Measurements from ENCODE around the gene STRA6.
A peak's percentile ranks its signal among the peaks of the same experiment; 100 is the strongest.

STRA6 gene

GRCh38 chr15:74208901-74209559 is 6.4 kb upstream of the STRA6 start:
- Histone ChIP-seq H3K23ac (ENCODE audit: low read depth, low read length, poor library complexity) (peak overlapping the region; percentile 51), H2BK120ac (ENCODE audit: low read depth, low read length) (peak overlapping the region; percentile 33), H3K9me3 (replicated peaks in 1 of 2; ENCODE audit: control insufficient read depth in 2 of 2, insufficient read depth in 1 of 2, low read depth in 1 of 2, low read length in 2 of 2) (no peaks in the 10 kb centered on the region), H4K8ac (ENCODE audit: low read depth, low read length) (no peak overlapping the region), H2BK12ac (ENCODE audit: low read length) (peak overlapping the region; percentile 53), H3K36me3 (replicated peaks in 1 of 2; ENCODE audit: control insufficient read depth in 2 of 2, insufficient read depth in 2 of 2, low read length in 2 of 2) (no peaks in the 10 kb centered on the region), H3K14ac (ENCODE audit: low read length) (no peak overlapping the region), H2BK15ac (ENCODE audit: low read length) (peak overlapping the region; percentile 42), H3K18ac (ENCODE audit: low read length) (peak overlapping the region; percentile 94), H3K27me3 (ENCODE audit: control insufficient read depth in 3 of 3, insufficient read depth in 3 of 3, low read depth in 1 of 3, low read length in 3 of 3) (no peaks in the 10 kb centered on the region), H3K4me1 (ENCODE audit: control insufficient read depth in 2 of 2, insufficient read depth in 1 of 2, low read depth in 1 of 2, low read length in 2 of 2) (peaks cover 48 to 50% of the 10 kb centered on the region in 2 donors), H3K4me2 (ENCODE audit: insufficient read depth, low read length, poor library complexity, severe bottlenecking) (peak overlapping the region; percentile 44), H4K91ac (ENCODE audit: low read depth, low read length, poor library complexity) (peak overlapping the region; percentile 88), H2AK5ac (ENCODE audit: low read depth, low read length) (peak overlapping the region; percentile 90), H3K4ac (ENCODE audit: low read length) (no peak overlapping the region), H3K9ac (ENCODE audit: low read depth, low read length, poor library complexity) (no peak overlapping the region), H3K27ac (replicated peaks; ENCODE audit: low read length) (peak overlapping the region; percentile 15), H2AFZ (ENCODE audit: low read length) (peak overlapping the region; percentile 52), H2BK5ac (ENCODE audit: low read length) (peak overlapping the region; percentile 59), H3K4me3 (ENCODE audit: low read length in 2 of 2) (peak overlapping the region in 1 of 2 donors; percentile 21), H3K79me1 (ENCODE audit: low read depth, low read length) (no peaks in the 10 kb centered on the region)
- no peak for DNase-seq (ENCODE audit: low spot score)
- WGBS, 2 donors (ENCODE audit: extremely low coverage in 2 of 2, insufficient read length in 2 of 2, insufficient replicate concordance in 1 of 2): no CpG with 5 or more reads among the region's 11 CpGs

- peak overlapping the region; percentile 15 for H3K27ac ChIP-seq (replicated peaks; ENCODE audit: low read length)
- H3K4me2 ChIP-seq (ENCODE audit: insufficient read depth, low read length, poor library complexity, severe bottlenecking): peak overlapping the region; percentile 44
- no peak overlapping the region for H3K9ac ChIP-seq (ENCODE audit: low read depth, low read length, poor library complexity)
- peak overlapping the region; percentile 35 for H2BK12ac ChIP-seq (ENCODE audit: low read length)
- H2BK15ac ChIP-seq (ENCODE audit: low read length): no peak overlapping the region
- H3K4me1 ChIP-seq (ENCODE audit: control insufficient read depth in 2 of 2, insufficient read depth in 1 of 2, low read depth in 1 of 2, low read length in 2 of 2): peaks cover 49 to 52% of the 10 kb centered on the region in 2 donors
- H3K36me3 ChIP-seq (replicated peaks in 1 of 2; ENCODE audit: control insufficient read depth in 2 of 2, insufficient read depth in 2 of 2, low read length in 2 of 2): no peaks in the 10 kb centered on the region
- H3K79me1 ChIP-seq (ENCODE audit: low read depth, low read length): no peaks in the 10 kb centered on the region
- peak overlapping the region; percentile 59 for H4K91ac ChIP-seq (ENCODE audit: low read depth, low read length, poor library complexity)
- peak overlapping the region; percentile 39 for H3K18ac ChIP-seq (ENCODE audit: low read length)
- H2AK5ac ChIP-seq (ENCODE audit: low read depth, low read length): peak overlapping the region; percentile 90
- peak overlapping the region; percentile 23 for H3K14ac ChIP-seq (ENCODE audit: low read length)
- H4K8ac ChIP-seq (ENCODE audit: low read depth, low read length): no peak overlapping the region
- no peak overlapping the region for H3K4ac ChIP-seq (ENCODE audit: low read length)
- H3K4me3 ChIP-seq (ENCODE audit: low read length in 2 of 2): peak overlapping the region in 1 of 2 donors; percentile 7
- peak overlapping the region; percentile 33 for H2BK120ac ChIP-seq (ENCODE audit: low read depth, low read length)
- H3K23ac ChIP-seq (ENCODE audit: low read depth, low read length, poor library complexity): peak overlapping the region; percentile 51
- H3K27me3 ChIP-seq (ENCODE audit: control insufficient read depth in 3 of 3, insufficient read depth in 3 of 3, low read depth in 1 of 3, low read length in 3 of 3): no peaks in the 10 kb centered on the region
- WGBS, 2 donors (ENCODE audit: extremely low coverage in 2 of 2, insufficient read length in 2 of 2, insufficient replicate concordance in 1 of 2): no CpG with 5 or more reads among the region's 6 CpGs
- DNase-seq (ENCODE audit: low spot score): no peak
- H3K9me3 ChIP-seq (replicated peaks in 1 of 2; ENCODE audit: control insufficient read depth in 2 of 2, insufficient read depth in 1 of 2, low read depth in 1 of 2, low read length in 2 of 2): no peaks in the 10 kb centered on the region
- peak overlapping the region; percentile 59 for H2BK5ac ChIP-seq (ENCODE audit: low read length)
- peak overlapping the region; percentile 52 for H2AFZ ChIP-seq (ENCODE audit: low read length)
Measured at GRCh38 chr15:74208496-74208895, 5.9 kb upstream of the STRA6 start.

GRCh38 chr15:74207652-74208440 is 5.3 kb upstream of the STRA6 start:
- H3K79me1 ChIP-seq (ENCODE audit: low read depth, low read length): no peaks in the 10 kb centered on the region
- no peaks in the 10 kb centered on the region for H3K27me3 ChIP-seq (ENCODE audit: control insufficient read depth in 3 of 3, insufficient read depth in 3 of 3, low read depth in 1 of 3, low read length in 3 of 3)
- peak overlapping the region; percentile 33 for H2BK120ac ChIP-seq (ENCODE audit: low read depth, low read length)

GRCh38 chr15:74206801-74207281 is 4.3 kb upstream of the STRA6 start:
- no peak overlapping the region for H4K91ac ChIP-seq (ENCODE audit: low read depth, low read length, poor library complexity)
- DNase-seq (ENCODE audit: low spot score): no peak
- peaks cover 41 to 56% of the 10 kb centered on the region in 2 donors for H3K4me1 ChIP-seq (ENCODE audit: control insufficient read depth in 2 of 2, insufficient read depth in 1 of 2, low read depth in 1 of 2, low read length in 2 of 2)

More at GRCh38 chr15:74207652-74208440, 5.3 kb upstream of the STRA6 start:
- H3K18ac ChIP-seq (ENCODE audit: low read length): peak overlapping the region; percentile 76
- peak overlapping the region; percentile 14 for H3K23ac ChIP-seq (ENCODE audit: low read depth, low read length, poor library complexity)
- H3K4me3 ChIP-seq (ENCODE audit: low read length in 2 of 2): peak overlapping the region in 1 of 2 donors; percentile 0
- H3K9me3 ChIP-seq (replicated peaks in 1 of 2; ENCODE audit: control insufficient read depth in 2 of 2, insufficient read depth in 1 of 2, low read depth in 1 of 2, low read length in 2 of 2): no peaks in the 10 kb centered on the region
- no peak for DNase-seq (ENCODE audit: low spot score)
- H3K9ac ChIP-seq (ENCODE audit: low read depth, low read length, poor library complexity): no peak overlapping the region
- H3K4ac ChIP-seq (ENCODE audit: low read length): no peak overlapping the region
- no CpG with 5 or more reads among the region's 16 CpGs for WGBS, 2 donors (ENCODE audit: extremely low coverage in 2 of 2, insufficient read length in 2 of 2, insufficient replicate concordance in 1 of 2)
- peak overlapping the region; percentile 66 for H4K91ac ChIP-seq (ENCODE audit: low read depth, low read length, poor library complexity)
- H4K8ac ChIP-seq (ENCODE audit: low read depth, low read length): peak overlapping the region; percentile 45
- H3K27ac ChIP-seq (replicated peaks; ENCODE audit: low read length): no peak overlapping the region
- H3K4me2 ChIP-seq (ENCODE audit: insufficient read depth, low read length, poor library complexity, severe bottlenecking): no peak overlapping the region
- peak overlapping the region; percentile 35 for H2BK12ac ChIP-seq (ENCODE audit: low read length)
- peak overlapping the region; percentile 90 for H2AK5ac ChIP-seq (ENCODE audit: low read depth, low read length)
- no peaks in the 10 kb centered on the region for H3K36me3 ChIP-seq (replicated peaks in 1 of 2; ENCODE audit: control insufficient read depth in 2 of 2, insufficient read depth in 2 of 2, low read length in 2 of 2)
- peak overlapping the region; percentile 59 for H2BK5ac ChIP-seq (ENCODE audit: low read length)
- H2BK15ac ChIP-seq (ENCODE audit: low read length): peak overlapping the region; percentile 86
- H3K4me1 ChIP-seq (ENCODE audit: control insufficient read depth in 2 of 2, insufficient read depth in 1 of 2, low read depth in 1 of 2, low read length in 2 of 2): peaks cover 48 to 54% of the 10 kb centered on the region in 2 donors
- no peak overlapping the region for H2AFZ ChIP-seq (ENCODE audit: low read length)
- peak overlapping the region; percentile 23 for H3K14ac ChIP-seq (ENCODE audit: low read length)

More at GRCh38 chr15:74206801-74207281, 4.3 kb upstream of the STRA6 start:
- H2BK5ac ChIP-seq (ENCODE audit: low read length): no peak overlapping the region
- no peak overlapping the region for H3K27ac ChIP-seq (replicated peaks; ENCODE audit: low read length)
- peak overlapping the region; percentile 77 for H2BK12ac ChIP-seq (ENCODE audit: low read length)
- H2BK120ac ChIP-seq (ENCODE audit: low read depth, low read length): no peak overlapping the region
- no peak overlapping the region for H3K4ac ChIP-seq (ENCODE audit: low read length)
- H3K36me3 ChIP-seq (replicated peaks in 1 of 2; ENCODE audit: control insufficient read depth in 2 of 2, insufficient read depth in 2 of 2, low read length in 2 of 2): no peaks in the 10 kb centered on the region
- H4K8ac ChIP-seq (ENCODE audit: low read depth, low read length): no peak overlapping the region
- H2BK15ac ChIP-seq (ENCODE audit: low read length): peak overlapping the region; percentile 11
- WGBS, 2 donors (ENCODE audit: extremely low coverage in 2 of 2, insufficient read length in 2 of 2, insufficient replicate concordance in 1 of 2): no CpG with 5 or more reads among the region's 6 CpGs
- H3K4me2 ChIP-seq (ENCODE audit: insufficient read depth, low read length, poor library complexity, severe bottlenecking): no peak overlapping the region
- peak overlapping the region; percentile 49 for H3K18ac ChIP-seq (ENCODE audit: low read length)
- no peak overlapping the region for H3K14ac ChIP-seq (ENCODE audit: low read length)
- no peaks in the 10 kb centered on the region for H3K79me1 ChIP-seq (ENCODE audit: low read depth, low read length)
- H2AFZ ChIP-seq (ENCODE audit: low read length): no peak overlapping the region
- no peaks in the 10 kb centered on the region for H3K9me3 ChIP-seq (replicated peaks in 1 of 2; ENCODE audit: control insufficient read depth in 2 of 2, insufficient read depth in 1 of 2, low read depth in 1 of 2, low read length in 2 of 2)
- H3K27me3 ChIP-seq (ENCODE audit: control insufficient read depth in 3 of 3, insufficient read depth in 3 of 3, low read depth in 1 of 3, low read length in 3 of 3): no peaks in the 10 kb centered on the region
- no peak overlapping the region for H3K23ac ChIP-seq (ENCODE audit: low read depth, low read length, poor library complexity)
- H3K4me3 ChIP-seq (ENCODE audit: low read length in 2 of 2): no peak overlapping the region
- H3K9ac ChIP-seq (ENCODE audit: low read depth, low read length, poor library complexity): no peak overlapping the region
- H2AK5ac ChIP-seq (ENCODE audit: low read depth, low read length): peak overlapping the region; percentile 95

Data from neuronal stem cell (in vitro differentiated cells).